Left hindlimb (tissue), 1 donor: ENCODE data around the gene TTC21A.

Source experiments
- DNase-seq: peaks from one replicate; pipeline ENCODE4 v3.0.0-alpha.2; 2018

The TTC21A gene

DNA sequence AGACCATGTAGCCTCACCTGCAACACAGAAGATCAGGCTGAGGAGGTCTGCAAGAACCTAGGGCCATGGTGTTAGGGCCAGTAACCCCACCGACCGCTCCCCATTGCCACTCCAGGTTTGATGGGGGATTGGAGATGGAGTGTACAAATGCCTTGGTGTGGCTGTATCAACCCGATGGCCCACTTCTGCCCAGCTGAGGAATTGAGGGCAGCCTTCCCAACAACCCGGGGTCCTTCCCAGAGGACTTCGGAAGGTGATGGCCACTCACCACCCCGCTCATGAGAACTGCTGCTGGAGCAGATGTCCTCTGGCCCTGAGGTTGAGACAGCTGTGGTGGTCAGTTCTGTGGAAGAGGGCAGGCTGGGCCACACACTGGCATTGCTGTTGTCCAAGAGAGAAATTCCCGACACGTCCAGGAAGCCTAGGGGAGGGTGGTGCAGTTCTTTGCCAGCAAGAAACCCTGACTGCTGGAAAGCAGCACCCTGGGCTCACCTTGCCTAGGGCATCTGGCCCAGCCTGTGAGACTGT lies 8.9 kb upstream of the TTC21A start:
- no peak for DNase-seq

- DNase-seq, result no peak
Observed at GRCh38 chr3:39099242-39099641, 8.2 kb upstream of the TTC21A start.

- DNase-seq, result no peak
Observed at GRCh38 chr3:39099738-39100499, 7.6 kb upstream of the TTC21A start.

- no peak for DNase-seq
Observed at GRCh38 chr3:39100500-39100886, 7.0 kb upstream of the TTC21A start.

GRCh38 chr3:39101022-39101689 lies 6.3 kb upstream of the TTC21A start:
- no peak for DNase-seq

DNA sequence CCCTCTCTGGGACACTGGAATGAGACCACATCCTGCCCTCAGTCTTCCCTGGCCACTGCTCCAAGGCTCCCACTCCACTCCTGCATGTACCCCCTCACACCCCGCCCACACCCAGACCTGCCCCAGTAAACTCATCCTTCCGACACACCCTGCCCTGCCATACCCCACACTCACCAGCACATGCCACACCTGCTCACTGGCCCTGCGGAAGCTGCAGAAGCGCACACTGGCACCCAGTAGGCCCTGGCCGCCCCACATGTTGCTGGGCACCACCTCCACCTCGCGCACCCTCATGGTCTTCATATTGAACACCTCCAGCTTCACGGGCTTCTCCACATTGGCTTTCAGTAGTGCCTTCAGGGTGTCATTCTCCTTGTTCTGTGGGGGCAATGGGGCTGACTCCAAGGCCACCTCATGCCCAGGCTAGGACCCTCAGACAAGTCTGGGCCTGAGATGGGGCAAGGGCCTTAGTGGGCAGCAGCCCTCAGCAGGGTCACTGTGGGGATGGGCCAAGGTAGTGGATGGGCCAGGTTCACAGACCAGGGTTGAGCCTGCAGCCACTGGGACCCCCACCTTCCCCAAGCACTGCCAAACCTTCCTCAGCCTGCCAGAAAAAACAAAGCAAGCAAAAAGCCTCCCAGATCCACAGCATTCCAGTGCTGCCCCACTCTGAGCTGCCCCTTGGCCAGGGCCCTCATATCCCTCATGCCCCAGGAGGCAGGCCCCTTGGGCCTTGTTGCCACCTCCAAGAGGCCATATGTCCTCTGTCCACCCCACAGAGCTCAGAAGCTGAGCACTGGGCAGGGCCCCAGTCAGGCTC lies 4.8 kb upstream of the TTC21A start:
- DNase-seq, result no peak

DNA sequence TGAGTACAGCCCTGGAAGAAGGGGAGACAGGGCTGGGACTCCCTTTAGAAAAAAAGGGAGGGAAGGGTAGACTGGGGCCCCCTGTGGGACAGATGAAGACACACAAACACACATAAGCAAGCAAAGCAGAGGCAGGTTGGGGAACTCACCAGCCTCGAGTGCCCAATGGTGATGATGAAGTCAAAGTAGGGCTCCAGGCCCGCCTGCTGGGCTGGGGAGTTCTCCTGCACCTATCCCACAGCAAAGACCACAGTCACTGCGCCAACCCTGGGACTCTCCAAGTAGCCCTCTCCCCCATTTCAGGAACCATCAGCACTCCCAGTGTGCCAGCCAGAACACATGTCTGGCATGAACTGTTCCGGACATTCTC lies 4.2 kb upstream of the TTC21A start:
- no peak for DNase-seq

DNA sequence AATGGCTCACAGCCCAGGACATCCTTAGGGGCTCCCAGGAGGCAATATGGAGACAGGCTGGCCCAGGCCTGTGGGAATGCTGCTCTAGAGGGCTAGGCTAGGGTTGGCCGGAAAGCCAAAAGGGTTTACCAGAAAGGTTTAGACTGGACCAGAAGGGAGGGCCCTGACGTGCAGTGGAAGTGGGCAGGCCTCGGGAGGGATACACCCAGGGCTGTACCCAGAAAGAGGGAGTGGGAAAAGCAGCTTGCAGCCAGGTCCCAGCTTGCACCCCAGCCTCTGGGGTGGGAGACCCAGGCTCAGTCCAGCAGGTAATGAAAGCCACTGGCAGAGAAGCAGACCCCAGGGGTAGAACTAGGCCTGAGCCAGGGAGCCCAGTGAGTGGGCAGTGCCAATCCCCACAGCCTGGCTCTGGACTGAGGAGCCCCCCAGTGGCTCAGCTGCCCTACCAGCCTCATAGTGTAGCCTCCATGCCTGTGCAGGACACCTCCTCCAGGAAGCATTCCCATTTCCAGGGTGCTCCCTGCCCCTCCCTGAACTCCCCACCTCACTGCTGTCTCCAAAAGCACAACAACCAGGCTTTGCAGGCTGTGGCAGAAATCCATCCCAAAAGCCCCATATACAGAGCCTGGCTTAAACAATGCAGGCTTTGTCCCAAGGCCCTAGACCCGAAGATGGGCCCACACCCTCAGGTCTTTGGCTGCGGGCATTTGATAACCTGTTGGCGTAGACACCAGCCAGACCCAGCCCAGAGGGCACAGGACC lies 3.5 kb upstream of the TTC21A start:
- no peak for DNase-seq

GRCh38 chr3:39104961-39105686 lies 2.4 kb upstream of the TTC21A start:
- no peak for DNase-seq

DNA sequence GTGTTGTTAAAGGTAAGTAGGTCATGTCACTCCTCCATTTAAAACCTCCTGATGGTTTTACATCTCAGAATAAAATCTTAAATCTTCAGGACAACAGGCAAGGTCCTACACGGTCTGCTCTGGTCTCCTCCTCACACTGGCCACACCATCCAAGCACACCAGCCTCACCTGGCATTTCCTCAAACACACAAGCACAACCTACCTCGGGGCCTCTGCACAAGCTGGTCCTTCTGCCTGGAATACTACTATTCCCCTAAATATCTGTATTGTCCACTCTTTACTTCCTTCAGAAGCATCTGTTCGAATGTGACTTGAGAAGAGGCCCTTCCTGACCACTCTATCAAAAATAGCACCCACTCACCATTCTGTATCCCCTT lies 1.8 kb upstream of the TTC21A start:
- DNase-seq, result no peak

DNA sequence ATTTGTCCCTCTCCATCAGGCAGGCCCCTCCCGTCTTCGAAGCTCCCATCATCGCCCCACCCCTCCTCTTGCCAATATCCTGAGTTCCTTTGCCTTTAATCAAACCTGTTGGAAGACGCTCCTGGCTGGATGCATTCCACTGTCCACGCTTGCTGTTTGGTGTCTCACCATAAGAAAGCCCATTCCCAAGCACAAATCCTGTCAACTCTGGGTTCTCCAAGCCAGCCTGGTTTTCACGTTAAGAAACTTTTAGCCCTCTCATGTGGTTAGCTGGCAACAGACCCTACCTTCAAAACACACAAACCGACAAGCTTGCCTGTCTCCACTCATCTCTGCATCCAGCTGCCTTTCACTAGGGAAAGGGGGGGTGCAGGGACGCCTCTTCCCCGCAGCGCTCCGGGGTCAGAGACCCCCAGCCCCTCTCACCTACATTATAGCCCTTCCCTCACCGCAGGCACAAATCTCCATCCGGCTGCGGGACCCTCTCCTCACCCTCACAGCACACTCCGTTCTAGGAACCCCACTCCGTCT lies 1.1 kb upstream of the TTC21A start:
- DNase-seq, result no peak

GRCh38 chr3:39106851-39107387 lies 561 bp upstream of the TTC21A start:
- DNase-seq, result peak; percentile 74

DNA sequence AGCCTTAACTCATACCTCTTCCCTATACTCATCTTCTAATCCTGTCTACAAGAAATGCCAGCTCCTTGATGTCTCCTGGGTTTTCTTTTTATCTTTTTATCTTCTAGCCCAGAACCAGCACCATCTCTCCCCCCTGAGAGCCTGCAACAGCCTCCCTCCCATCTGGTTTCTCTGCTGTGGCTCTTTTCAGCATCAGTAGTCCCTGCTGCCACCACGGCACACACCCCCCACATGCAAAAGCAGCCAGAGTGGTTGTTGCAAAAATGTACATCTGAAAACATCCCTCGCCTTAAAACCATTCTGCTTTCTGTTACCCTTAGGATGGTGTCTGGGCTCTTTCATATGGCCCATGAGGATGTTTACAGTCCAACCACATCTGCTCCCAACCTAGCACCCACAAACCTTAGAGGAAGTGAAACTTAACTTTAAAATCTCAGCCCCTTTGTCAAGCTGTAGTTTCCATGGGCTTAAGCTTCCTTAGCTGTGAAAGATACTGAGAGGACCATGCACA lies 775 bp downstream of the TTC21A start:
- no peak for DNase-seq

DNA sequence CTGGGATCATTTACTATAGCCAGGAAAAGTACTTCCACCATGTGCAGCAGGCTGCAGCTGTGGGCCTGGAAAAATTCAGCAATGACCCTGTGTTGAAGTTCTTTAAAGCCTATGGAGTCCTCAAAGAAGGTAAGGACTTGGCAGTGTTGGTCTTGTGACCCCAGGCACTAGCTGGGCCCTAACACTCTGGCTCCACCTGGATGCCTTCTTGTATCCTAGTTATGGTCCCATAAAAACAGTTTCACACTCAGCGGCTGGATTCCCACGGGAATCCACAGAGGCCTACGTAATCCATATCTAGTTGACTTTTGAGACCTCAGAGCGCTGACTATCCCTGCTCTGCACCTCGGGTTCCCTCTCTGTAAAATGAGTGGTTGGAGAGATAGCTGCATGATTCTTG lies 1.6 kb downstream of the TTC21A start:
- DNase-seq, result no peak

GRCh38 chr3:39110041-39110639 lies 2.7 kb downstream of the TTC21A start:
- no peak for DNase-seq

- no peak for DNase-seq
Observed at GRCh38 chr3:39112113-39112512, 4.6 kb downstream of the TTC21A start.

DNA sequence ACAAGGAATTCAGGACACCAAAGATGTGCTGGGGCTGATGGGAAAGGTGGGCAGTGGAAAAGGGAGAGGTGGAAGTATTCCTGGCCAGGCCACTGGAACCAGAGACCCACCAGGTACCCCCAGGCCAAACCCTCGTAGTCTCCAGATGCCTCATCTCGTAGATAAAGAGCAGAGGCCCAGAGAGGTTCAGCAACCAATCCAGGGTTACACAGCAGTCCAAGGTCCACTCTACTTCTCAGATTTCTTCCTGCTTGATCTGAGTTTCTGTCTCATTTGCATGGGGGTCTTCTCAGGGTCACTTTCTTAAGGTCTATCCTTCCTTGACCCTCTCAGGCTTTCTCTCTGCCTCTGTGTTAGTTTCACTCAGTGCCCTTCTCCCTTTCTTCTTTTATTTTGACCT lies 5.1 kb downstream of the TTC21A start:
- no peak for DNase-seq

- DNase-seq, result no peak
Observed at GRCh38 chr3:39113291-39113690, 5.8 kb downstream of the TTC21A start.

- no peak for DNase-seq
Observed at GRCh38 chr3:39114456-39114855, 7.0 kb downstream of the TTC21A start.

- DNase-seq, result no peak
Observed at GRCh38 chr3:39115870-39116269, 8.4 kb downstream of the TTC21A start.

DNA sequence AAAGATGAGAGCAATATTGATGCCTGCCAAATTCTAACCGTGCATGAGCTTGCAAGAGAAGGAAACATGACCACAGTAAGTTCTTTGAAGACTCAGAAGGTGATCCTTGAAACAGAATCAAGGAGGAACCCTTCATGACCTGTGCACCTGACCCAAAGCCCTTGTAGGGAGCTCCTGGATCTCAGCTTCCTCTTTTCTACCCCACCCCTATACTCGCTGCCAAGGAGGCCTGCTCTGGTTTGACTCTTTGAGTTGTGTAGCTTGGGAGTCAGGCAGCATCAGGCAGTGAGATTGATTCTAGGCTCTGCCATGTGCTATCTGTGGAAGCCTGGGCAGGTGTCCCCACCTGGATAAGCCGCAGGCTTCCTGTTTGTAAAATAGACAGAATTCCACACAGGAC lies 10.6 kb downstream of the TTC21A start:
- DNase-seq, result no peak
